Stimulated activated CD8-positive, alpha-beta memory T cell treated with anti-CD3 and anti-CD28 coated beads, Interleukin-15, amount 100 ng/mL, for 1 hour (primary cell): Measurements from ENCODE around the gene GARNL3.

Experiments
- DNase-seq: peaks from one replicate; pipeline ENCODE4 v3.0.0-alpha.2; 2020; ENCODE audit warnings: low read depth

The GARNL3 gene

DNA sequence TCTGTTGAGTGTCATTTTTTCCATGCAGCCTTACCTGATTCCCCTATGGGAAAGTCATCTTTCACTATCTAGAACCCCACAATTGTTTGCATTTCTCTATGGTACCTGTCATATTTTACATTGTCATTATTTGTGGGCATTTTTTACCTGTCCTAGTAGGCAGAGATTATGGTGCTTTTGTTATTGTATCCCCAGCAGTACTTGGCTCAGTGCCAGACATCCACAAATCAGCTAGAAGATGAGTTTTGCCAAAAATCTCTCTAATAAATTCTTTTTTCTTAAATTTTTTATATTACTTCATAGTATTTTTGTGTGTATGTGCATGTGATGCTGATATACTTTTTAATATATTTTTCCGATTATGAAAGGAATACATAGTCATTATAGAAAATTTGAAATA is 13.2 kb downstream of the GARNL3 start:
- DNase-seq, result no peak

DNA sequence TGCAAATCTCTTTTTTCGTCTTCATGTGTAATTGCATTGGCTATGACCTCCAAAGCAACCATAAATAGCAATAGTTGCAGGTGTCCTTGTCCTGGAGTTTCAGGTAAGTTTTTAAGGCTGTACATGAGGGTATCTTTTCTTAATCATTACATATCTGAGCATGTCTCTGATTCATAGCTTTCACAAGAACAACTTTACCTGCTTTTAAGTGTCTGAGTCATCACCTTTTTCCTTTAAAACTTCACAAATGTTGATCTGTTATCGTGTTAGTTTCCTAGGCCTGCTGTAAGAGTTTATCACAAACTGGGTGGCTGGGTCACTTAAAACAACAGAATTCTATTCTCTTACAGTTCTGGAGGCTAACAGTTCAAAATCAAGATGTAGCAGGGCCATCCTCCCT is 13.8 kb downstream of the GARNL3 start:
- DNase-seq, result no peak

DNA sequence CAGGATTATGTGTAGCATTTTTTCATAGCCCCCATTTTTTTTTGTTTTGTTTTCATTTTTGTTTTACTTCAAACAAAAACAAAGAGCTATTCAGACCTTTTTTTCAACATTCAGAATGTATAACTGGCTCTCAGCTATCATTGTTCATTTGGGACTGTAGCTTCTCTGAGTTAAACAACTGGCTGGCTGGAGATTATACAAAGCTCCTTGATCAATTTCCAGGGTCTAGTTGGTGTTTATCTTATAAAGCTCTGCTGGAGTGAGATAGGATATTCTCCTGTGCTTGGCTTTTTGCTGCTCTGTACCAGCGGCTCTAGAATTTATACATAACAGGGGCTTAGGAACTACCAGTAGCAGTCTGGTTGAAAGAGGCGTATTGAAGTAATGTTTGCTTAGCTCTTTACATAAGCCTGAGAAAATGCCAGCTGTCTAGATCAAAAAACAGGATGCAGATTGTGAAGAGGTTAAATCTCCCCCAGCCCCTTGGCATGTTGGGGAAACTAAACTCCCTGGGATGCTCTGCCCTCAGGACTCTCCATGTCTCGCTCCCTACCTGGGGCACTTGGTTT is 15.2 kb downstream of the GARNL3 start:
- no peak for DNase-seq

DNA sequence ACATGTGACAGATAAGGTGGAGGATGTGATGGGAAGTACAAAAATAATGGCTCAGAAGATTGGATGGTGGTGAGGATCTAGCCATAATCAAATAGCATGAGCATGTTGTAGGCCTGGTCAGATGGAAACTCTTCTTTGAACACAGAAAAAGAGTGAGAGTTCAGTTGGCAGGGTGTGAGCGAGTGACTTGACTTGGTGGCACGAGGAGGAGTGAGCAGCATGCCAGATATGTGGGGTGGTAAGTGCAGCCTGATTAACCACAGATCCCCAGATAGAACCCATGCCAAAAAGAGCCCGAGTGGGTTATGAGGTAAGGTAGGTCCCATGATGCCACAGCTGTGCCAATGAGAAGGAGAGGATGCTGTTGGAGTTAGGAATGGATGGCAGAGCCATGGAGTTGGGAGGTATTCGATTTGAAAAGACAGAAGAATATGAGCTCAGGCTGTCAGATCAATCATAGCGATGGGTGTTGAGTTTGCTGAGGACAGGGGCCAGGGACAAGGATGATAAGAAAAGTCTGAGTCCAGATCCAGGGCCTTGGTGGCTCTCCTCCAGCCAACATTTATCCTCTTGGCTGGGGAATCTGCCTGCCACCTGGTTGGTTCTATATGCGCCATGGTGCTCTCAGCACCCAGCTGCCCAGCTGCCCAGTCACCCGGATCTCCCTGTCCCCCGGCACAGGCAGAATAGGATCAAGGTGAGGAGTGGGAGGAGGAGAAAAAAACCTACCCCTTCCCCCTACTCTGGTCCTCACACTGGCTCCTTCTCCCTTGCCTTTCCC is 16.5 kb downstream of the GARNL3 start:
- DNase-seq, result no peak

DNA sequence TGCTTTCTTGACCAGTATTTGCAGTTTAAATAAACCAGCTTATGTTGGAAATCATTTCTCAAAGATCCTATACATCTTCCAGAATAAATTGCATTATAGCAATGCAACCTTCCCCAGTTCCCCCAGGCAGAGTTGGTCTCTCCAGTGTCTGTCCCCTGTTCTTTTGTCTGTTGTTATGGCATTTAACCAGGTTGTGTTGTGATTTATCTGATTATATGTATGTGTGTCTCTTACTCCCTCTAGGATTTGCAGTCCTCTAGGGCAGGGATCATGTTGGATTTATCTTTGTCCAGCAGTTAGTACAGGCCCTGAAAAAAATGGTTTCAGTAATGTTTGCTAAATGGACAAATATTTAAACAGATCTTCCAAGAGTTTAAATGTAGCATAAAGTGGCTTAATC is 17.3 kb downstream of the GARNL3 start:
- no peak for DNase-seq

DNA sequence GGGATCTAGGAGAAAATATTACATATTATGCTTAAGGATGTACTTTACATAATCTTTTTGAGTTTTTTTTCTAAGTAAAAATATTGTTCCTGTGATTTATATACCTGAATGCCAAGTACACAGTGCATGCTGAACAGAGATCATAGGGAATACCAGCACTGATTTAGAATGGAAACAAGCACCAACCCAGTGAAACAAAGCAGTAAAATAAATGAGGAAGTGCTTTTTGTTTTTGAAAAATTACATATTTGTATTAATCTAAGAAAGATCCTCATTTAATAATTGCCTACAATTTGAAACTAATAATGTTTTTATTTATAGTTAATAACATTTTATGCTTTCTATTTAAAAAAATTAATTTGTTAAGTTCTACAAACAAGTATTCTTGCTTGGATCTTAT is 18.0 kb downstream of the GARNL3 start:
- no peak for DNase-seq

DNA sequence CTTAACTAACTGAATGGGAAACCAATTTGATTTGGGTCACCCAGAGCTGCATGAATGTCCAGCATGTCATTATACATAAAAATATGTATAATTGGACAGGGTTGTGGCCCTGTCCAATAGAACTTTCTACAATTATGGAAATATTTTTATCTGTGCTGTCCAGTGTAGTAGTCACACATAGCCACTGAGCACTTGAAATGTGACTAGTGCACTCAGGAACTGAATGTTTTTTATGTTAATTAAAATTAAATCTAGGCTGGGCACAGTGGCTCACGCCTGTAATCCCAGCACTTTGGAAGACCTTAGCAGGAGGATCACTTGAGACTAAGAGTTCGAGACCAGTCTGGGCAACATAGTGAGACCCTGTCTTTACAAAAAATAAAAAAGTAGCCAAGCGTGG is 18.6 kb downstream of the GARNL3 start:
- no peak for DNase-seq

DNA sequence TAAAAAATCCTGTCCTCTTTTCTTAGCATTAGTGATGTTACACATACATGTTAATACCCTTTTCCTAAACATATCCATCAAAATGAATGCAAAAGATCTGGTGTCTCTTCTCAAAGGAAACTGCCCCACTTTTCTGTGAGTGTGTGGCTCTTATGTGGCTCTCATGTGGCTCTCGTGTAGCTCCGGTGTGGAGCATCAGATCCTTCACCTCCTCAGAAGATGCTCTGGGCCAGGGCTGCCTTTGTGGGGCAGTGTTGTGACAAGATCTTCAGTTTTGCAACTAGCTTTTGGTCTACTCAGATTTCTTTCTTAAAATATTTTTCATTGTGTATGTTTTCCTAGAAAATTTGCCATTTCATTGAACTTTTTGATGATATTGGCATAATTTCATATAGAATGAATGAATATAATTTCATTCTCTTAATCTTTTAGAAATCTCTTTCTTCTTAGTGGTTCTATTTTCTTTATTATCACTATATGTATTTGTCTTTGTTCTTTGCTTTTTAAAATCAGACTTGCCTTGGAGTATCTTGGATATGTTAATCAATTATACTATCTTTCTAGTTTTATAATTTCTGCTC is 19.4 kb downstream of the GARNL3 start:
- DNase-seq, result no peak

DNA sequence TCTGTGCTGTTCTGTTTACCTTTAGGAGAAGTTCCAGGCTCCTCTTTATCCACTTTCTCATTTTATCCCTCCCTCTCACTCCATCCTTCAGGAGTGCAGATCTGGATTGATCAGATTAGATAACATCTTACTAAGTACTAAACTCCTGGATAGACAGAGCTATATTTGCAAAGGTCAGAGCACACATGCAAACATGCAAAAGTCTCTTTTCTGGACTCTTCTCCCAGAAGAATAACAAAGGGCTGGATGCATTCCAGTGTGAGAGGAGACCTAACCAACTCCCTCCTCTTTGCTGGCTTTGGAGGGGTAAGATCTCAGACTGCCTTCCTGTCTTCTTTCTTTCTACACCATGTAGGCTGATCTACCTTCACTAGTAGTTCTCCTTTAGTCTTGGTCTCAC is 21.4 kb downstream of the GARNL3 start:
- no peak for DNase-seq

DNA sequence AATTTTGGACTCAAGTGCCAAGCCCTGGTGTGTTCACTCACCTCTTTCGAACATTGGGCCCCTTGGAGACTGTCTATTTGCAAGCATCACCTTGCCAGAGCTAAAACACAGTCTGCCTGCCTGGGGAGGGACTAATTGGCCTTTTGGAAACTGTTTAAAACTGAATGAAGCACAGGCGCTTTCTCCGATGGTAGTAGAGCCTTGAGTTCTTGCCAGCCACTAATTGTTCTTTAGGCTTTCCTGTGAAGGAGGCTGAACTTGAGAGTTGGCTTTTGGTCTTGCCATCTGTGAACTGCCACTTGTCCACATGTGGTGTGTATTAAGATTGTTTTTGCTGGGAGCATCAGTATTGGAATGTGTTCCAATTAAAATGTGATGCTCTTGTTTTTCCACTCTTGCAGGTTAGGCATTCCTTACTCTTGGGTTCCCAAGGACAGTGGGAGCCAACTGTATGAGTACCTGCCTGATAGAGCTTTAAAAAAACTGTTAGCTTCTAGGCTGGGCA is 26.0 kb downstream of the GARNL3 start:
- no peak for DNase-seq

DNA sequence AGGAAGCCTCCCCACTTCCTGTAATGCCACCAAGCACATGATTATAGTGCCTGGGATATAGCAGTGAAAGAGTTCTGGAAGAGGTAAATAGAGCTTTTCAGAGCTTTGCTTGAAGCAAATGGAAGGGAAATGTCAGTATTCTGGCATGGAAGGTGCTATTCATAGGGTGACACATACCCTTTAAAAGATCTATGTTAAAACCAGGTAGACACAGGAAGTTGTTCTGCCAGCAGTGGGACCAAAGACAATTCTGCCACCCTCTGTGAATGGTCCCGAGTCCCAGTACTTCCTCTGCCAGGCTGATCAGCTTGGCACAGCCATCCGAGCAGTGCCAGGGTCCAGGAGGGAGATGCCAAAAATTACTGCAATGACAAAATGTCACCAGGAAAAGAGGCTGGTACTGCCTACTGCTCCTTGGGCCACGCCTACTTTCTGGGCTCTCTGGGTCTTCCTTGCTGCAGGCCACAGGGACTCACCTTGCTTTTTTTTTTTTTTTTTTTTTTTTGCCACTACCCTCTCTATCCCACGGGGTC is 26.7 kb downstream of the GARNL3 start:
- DNase-seq, result no peak

DNA sequence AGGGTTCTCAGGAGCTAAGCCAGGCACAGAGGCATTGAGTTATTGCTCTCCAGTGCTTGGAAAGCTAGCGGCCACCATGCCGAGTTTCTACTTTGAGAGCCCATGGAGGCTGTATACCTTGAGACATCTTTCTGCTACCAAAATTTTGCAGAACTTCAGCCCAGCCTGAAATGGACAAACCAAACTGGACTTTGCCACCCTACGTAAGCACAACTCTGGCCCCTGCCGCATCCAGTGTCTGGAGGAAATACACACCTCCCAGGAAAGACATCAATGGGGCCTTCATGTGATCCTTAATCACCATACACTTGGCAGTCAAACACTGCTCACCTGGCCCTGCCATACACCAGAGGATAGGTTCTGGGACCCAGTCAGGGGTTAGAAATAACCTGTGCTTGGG is 27.8 kb downstream of the GARNL3 start:
- DNase-seq, result no peak

DNA sequence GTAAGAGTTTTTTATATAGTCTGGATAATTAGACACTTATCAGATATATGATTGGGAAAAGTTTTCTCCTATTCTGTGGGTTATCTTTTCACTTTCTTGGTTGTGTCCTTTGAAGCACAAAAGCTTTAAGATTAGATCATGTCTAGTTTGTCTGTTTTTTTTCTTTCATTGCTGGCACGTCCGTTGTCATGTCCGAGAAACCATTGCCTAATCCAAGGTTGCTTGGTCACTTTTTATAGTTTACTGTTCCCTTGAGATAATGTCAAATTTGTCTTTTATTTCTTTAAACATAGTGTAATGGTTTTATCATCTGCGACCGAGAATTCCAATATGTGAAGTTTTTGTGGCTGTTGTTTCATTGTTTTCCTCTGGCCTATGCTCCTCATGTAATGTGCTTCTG is 28.8 kb downstream of the GARNL3 start:
- no peak for DNase-seq

DNA sequence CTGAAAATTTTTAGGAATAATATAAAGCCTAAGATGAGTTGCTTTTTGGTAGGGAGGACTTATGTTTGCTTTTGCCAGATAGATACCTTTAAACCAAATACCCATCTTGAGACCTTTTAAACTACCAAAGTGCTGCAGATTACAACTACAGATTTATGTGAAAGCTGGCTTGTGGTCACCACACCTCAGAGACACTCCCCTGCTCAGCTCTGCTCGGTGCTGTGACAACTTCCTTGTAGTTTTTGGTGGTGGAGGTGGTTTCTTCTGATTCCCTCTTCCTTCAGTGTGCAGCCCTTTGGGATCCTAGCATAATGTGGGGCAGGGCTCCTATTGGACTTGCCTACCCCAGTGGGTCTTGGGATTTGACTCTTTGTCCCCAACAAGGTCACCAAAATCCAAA is 29.2 kb downstream of the GARNL3 start:
- DNase-seq, result no peak

DNA sequence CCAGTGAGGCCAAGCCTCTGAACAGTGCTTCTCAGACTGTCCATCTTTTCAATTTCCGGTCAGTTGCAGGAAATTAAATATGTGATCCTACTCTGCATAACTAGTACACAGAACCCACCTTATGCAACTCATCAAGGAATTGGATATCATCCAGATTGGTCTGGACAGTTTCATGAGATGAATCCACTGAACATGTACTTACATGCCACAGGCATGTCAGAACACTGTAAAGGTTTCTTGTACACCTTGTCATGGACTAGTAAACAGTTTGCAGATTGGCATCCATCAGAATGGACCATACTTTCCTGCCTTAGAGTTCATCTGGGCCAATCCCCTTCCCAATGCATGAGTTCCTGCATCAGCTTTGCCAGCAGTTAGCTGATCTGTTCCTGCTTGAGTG is 30.4 kb downstream of the GARNL3 start:
- DNase-seq, result no peak

DNA sequence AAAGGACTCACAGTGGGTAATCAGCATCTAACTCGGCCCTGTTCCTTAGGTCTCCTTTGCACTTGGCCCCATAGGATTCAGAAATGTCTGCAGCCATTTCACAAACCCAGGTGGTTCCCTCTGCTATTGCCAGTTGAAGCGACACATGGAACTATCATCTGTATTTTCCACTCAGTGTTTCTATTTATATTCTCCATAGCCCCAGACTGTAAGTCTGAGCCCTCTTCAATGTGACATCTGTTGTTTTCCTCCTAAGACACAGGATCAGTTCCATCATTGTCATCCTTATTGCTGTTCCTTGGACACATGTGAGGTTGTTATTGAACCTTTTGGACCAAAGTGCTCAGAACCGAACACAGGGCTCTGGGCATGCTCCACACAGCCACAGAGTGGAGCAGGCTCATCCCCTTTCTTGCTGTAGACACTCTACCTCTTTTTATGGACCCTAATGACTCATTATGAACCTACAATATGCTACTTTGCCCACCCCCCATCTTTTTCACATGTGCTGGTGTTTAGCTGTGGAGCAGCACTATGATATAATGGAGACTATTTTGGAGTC is 36.4 kb downstream of the GARNL3 start:
- DNase-seq, result no peak

DNA sequence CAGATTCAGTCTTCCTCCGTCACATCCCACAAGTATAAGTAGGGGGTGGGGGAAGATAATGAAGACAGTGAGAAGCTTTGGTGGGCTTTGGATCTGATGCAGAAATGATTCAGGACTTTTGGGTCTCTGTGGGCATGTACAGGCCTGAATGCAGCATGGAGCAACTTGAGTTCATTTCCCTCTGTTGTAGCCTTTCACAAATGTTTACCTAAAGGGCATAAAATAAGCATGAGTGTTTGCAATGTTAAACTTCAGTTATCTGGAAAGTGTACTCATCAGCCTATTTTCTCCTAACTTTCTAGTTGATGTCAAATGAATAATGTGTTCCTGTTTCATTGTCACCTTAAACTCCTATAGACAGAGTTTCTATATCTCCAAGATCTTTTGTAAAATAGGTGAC is 39.3 kb downstream of the GARNL3 start:
- DNase-seq, result no peak

DNA sequence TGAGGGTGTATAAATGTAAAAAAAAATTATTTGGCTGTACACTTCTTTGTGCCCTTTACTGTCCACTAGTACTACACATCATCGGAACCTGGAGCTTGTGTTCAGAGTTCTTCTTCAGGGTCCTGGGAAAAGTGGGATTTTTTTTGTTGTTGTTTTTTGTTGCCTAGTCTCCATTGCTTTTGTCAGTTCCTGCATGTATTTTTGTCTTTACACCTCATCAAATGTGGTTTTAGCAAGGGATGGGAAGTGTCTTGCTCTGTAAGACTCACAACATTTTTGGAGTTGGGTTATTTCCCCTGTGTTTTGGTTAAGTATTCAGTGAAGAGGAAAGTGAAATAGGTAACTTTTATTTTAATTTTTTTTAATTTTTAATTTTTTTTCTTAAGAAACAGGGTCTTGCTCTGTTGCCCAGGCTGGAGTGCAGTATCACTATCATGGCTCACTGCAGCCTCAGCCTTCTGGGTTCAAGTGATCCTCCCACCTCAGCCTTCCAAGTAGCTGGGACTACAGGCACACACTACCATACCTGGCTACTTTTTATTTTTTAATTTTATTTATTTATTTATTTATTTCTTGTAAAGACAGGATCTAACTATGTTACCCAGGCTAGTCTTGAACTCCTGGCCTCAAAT is 40.7 kb downstream of the GARNL3 start:
- DNase-seq, result no peak

DNA sequence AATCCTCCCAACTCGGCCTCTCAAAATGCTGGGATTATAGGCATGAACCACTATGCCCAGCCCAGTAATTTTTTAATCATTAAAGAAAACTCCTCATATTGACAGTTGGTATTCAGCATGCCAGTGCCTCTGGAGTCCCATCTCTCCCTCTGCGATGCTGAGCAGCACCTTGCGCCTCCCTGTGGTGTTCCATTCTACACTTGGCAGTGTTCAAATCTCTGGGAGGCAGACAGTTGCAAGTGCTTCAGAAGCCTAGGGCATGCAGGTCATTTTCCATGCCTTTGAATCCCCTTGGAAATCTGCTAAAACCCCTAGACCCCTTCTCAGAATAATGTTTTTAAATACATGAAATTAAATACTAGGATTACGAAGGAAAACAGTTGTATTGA is 41.3 kb downstream of the GARNL3 start:
- no peak for DNase-seq

DNA sequence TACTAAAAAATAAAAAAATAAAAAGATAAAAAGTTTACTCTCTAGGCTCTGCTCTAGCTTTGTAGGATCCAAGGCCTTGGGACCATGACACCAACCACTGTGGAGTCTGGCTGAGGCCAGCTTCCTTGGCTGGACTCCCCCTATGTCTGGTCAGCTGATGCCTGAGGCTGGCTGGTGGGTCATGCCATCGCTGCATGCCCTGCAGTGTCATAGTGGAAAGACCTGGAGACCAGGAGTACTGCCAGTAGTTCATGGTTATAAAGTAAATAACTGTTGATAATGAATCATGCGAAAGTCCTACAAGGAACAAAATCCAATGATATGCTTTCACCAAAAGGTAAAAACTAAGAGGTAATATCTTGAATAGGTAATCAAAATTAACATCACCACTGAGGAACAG is 43.2 kb downstream of the GARNL3 start:
- no peak for DNase-seq

DNA sequence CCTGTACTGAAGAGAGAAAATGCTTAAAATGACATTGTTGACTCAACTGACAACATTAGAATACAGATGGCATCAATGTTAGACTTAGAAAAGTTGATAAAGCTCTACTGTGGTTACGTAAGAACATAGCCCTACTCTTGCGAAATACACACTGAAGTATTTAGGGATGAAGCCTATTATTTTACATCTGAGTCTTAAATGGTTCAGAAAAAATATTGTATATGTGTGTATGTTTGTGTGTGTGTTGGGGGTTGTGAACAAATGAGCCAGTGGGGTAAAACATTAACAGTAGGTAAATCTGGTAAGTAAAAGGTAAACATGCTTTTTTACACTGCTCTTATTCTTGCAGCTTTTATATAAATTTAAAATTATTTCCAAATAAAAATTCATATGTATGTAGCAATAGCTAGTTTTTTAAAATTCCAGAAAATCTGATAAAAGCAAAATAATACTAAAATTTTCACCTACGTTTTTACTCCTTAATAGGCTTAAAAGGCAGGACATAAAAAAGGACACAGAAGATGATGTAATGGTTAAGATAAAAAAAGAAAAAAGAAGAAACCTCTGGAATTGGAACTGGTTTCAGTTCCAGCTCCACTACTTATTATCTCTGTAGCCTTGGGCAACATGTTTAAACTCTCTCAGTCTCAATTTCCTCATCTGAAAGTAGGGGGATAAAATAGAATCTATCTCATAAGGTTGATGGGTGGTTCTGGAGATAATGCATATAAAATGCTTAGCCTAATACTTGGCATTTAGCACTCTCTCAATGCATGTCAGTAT is 44.3 kb downstream of the GARNL3 start:
- DNase-seq, result no peak

DNA sequence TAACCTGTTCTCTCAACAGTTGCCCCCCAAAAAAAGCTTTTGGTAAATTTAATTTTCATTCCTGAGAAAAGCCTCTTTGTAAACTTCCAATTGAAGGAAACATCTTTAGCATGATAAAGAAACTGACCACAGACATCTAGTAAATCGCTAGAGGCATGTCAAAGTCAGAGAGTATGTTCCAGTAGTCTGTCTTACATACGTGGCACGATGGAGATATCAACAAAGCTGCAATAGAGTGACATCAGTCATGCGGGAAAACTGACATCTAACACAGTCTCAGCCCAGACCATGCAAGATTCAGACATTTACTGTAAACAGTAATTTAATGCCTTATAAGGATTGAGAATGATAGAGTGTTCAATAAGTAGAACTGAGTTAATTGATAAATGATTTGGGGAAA is 45.1 kb downstream of the GARNL3 start:
- no peak for DNase-seq
